Measurements from ENCODE around the gene KCNT1.

KCNT1 gene

GRCh38 chr9:135757356-135757755 lies 55.4 kb downstream of the KCNT1 start:
- H3K4me3 ChIP-seq (ENCODE audit: low read depth, low read length): no peak overlapping the region
- H3K36me3 ChIP-seq (ENCODE audit: control insufficient read depth, insufficient read depth, low read length): no peaks in the 10 kb centered on the region
- H3K9ac ChIP-seq (ENCODE audit: low read depth, low read length): no peak overlapping the region
- H3K4me1 ChIP-seq (ENCODE audit: control insufficient read depth, insufficient read depth, low read length): no peaks in the 10 kb centered on the region
- no peaks in the 10 kb centered on the region for H3K27me3 ChIP-seq (ENCODE audit: control insufficient read depth, insufficient read depth, low read length)
- no peaks in the 10 kb centered on the region for H3K9me3 ChIP-seq (ENCODE audit: control insufficient read depth, insufficient read depth, low read length)

- H3K4me1 ChIP-seq (ENCODE audit: control insufficient read depth, insufficient read depth, low read length): no peaks in the 10 kb centered on the region
- H3K9ac ChIP-seq (ENCODE audit: low read depth, low read length): no peak overlapping the region
- H3K27me3 ChIP-seq (ENCODE audit: control insufficient read depth, insufficient read depth, low read length): no peaks in the 10 kb centered on the region
- H3K36me3 ChIP-seq (ENCODE audit: control insufficient read depth, insufficient read depth, low read length): no peaks in the 10 kb centered on the region
- no peaks in the 10 kb centered on the region for H3K9me3 ChIP-seq (ENCODE audit: control insufficient read depth, insufficient read depth, low read length)
- no peak overlapping the region for H3K4me3 ChIP-seq (ENCODE audit: low read depth, low read length)
These were observed 56.1 kb downstream of the KCNT1 start for GRCh38 chr9:135758056-135758455.

GRCh38 chr9:135758870-135759269 lies 56.9 kb downstream of the KCNT1 start:
- Histone ChIP-seq H3K4me3 (ENCODE audit: low read depth, low read length) (no peak overlapping the region), H3K36me3 (ENCODE audit: control insufficient read depth, insufficient read depth, low read length) (no peaks in the 10 kb centered on the region), H3K9me3 (ENCODE audit: control insufficient read depth, insufficient read depth, low read length) (no peaks in the 10 kb centered on the region), H3K27me3 (ENCODE audit: control insufficient read depth, insufficient read depth, low read length) (no peaks in the 10 kb centered on the region), H3K4me1 (ENCODE audit: control insufficient read depth, insufficient read depth, low read length) (no peaks in the 10 kb centered on the region), H3K9ac (ENCODE audit: low read depth, low read length) (no peak overlapping the region)

GRCh38 chr9:135759676-135760300 lies 57.8 kb downstream of the KCNT1 start:
- Histone ChIP-seq H3K4me3 (ENCODE audit: low read depth, low read length) (no peak overlapping the region), H3K9ac (ENCODE audit: low read depth, low read length) (no peak overlapping the region), H3K27me3 (ENCODE audit: control insufficient read depth, insufficient read depth, low read length) (no peaks in the 10 kb centered on the region), H3K9me3 (ENCODE audit: control insufficient read depth, insufficient read depth, low read length) (no peaks in the 10 kb centered on the region), H3K4me1 (ENCODE audit: control insufficient read depth, insufficient read depth, low read length) (no peaks in the 10 kb centered on the region), H3K36me3 (ENCODE audit: control insufficient read depth, insufficient read depth, low read length) (no peaks in the 10 kb centered on the region)

- no peak overlapping the region for H3K4me3 ChIP-seq (ENCODE audit: low read depth, low read length)
- H3K36me3 ChIP-seq (ENCODE audit: control insufficient read depth, insufficient read depth, low read length): no peaks in the 10 kb centered on the region
- H3K4me1 ChIP-seq (ENCODE audit: control insufficient read depth, insufficient read depth, low read length): no peaks in the 10 kb centered on the region
- no peak overlapping the region for H3K9ac ChIP-seq (ENCODE audit: low read depth, low read length)
- H3K27me3 ChIP-seq (ENCODE audit: control insufficient read depth, insufficient read depth, low read length): no peaks in the 10 kb centered on the region
- H3K9me3 ChIP-seq (ENCODE audit: control insufficient read depth, insufficient read depth, low read length): no peaks in the 10 kb centered on the region
These were observed 58.5 kb downstream of the KCNT1 start for GRCh38 chr9:135760465-135760864.

- Histone ChIP-seq H3K27me3 (ENCODE audit: control insufficient read depth, insufficient read depth, low read length) (no peaks in the 10 kb centered on the region), H3K36me3 (ENCODE audit: control insufficient read depth, insufficient read depth, low read length) (no peaks in the 10 kb centered on the region), H3K9me3 (ENCODE audit: control insufficient read depth, insufficient read depth, low read length) (no peaks in the 10 kb centered on the region)
These were observed 59.3 kb downstream of the KCNT1 start for GRCh38 chr9:135761150-135761844.

GRCh38 chr9:135761845-135762168 lies 59.8 kb downstream of the KCNT1 start:
- no peaks in the 10 kb centered on the region for H3K36me3 ChIP-seq (ENCODE audit: control insufficient read depth, insufficient read depth, low read length)
- H3K4me1 ChIP-seq (ENCODE audit: control insufficient read depth, insufficient read depth, low read length): no peaks in the 10 kb centered on the region
- no peaks in the 10 kb centered on the region for H3K27me3 ChIP-seq (ENCODE audit: control insufficient read depth, insufficient read depth, low read length)
- H3K9ac ChIP-seq (ENCODE audit: low read depth, low read length): no peak overlapping the region
- no peaks in the 10 kb centered on the region for H3K9me3 ChIP-seq (ENCODE audit: control insufficient read depth, insufficient read depth, low read length)
- H3K4me3 ChIP-seq (ENCODE audit: low read depth, low read length): no peak overlapping the region

More at GRCh38 chr9:135761150-135761844, 59.3 kb downstream of the KCNT1 start:
- Histone ChIP-seq H3K4me3 (ENCODE audit: low read depth, low read length) (no peak overlapping the region), H3K9ac (ENCODE audit: low read depth, low read length) (no peak overlapping the region), H3K4me1 (ENCODE audit: control insufficient read depth, insufficient read depth, low read length) (no peaks in the 10 kb centered on the region)

- Histone ChIP-seq H3K36me3 (ENCODE audit: control insufficient read depth, insufficient read depth, low read length) (no peaks in the 10 kb centered on the region), H3K4me3 (ENCODE audit: low read depth, low read length) (no peak overlapping the region), H3K9me3 (ENCODE audit: control insufficient read depth, insufficient read depth, low read length) (no peaks in the 10 kb centered on the region), H3K27me3 (ENCODE audit: control insufficient read depth, insufficient read depth, low read length) (no peaks in the 10 kb centered on the region), H3K4me1 (ENCODE audit: control insufficient read depth, insufficient read depth, low read length) (no peaks in the 10 kb centered on the region), H3K9ac (ENCODE audit: low read depth, low read length) (no peak overlapping the region)
These were observed 60.9 kb downstream of the KCNT1 start for GRCh38 chr9:135762921-135763320.

GRCh38 chr9:135763716-135764446 lies 61.9 kb downstream of the KCNT1 start:
- Histone ChIP-seq H3K4me1 (ENCODE audit: control insufficient read depth, insufficient read depth, low read length) (no peaks in the 10 kb centered on the region), H3K27me3 (ENCODE audit: control insufficient read depth, insufficient read depth, low read length) (no peaks in the 10 kb centered on the region), H3K9me3 (ENCODE audit: control insufficient read depth, insufficient read depth, low read length) (no peaks in the 10 kb centered on the region), H3K36me3 (ENCODE audit: control insufficient read depth, insufficient read depth, low read length) (no peaks in the 10 kb centered on the region), H3K4me3 (ENCODE audit: low read depth, low read length) (no peak overlapping the region), H3K9ac (ENCODE audit: low read depth, low read length) (no peak overlapping the region)

- Histone ChIP-seq H3K27me3 (ENCODE audit: control insufficient read depth, insufficient read depth, low read length) (no peaks in the 10 kb centered on the region), H3K9ac (ENCODE audit: low read depth, low read length) (no peak overlapping the region), H3K36me3 (ENCODE audit: control insufficient read depth, insufficient read depth, low read length) (no peaks in the 10 kb centered on the region)
These were observed 62.7 kb downstream of the KCNT1 start for GRCh38 chr9:135764731-135765130.

GRCh38 chr9:135765416-135765815 lies 63.4 kb downstream of the KCNT1 start:
- H3K9me3 ChIP-seq (ENCODE audit: control insufficient read depth, insufficient read depth, low read length): no peaks in the 10 kb centered on the region
- no peak overlapping the region for H3K4me3 ChIP-seq (ENCODE audit: low read depth, low read length)
- no peaks in the 10 kb centered on the region for H3K36me3 ChIP-seq (ENCODE audit: control insufficient read depth, insufficient read depth, low read length)
- H3K27me3 ChIP-seq (ENCODE audit: control insufficient read depth, insufficient read depth, low read length): no peaks in the 10 kb centered on the region
- H3K9ac ChIP-seq (ENCODE audit: low read depth, low read length): no peak overlapping the region
- H3K4me1 ChIP-seq (ENCODE audit: control insufficient read depth, insufficient read depth, low read length): no peaks in the 10 kb centered on the region

More at GRCh38 chr9:135764731-135765130, 62.7 kb downstream of the KCNT1 start:
- H3K9me3 ChIP-seq (ENCODE audit: control insufficient read depth, insufficient read depth, low read length): no peaks in the 10 kb centered on the region
- no peaks in the 10 kb centered on the region for H3K4me1 ChIP-seq (ENCODE audit: control insufficient read depth, insufficient read depth, low read length)
- no peak overlapping the region for H3K4me3 ChIP-seq (ENCODE audit: low read depth, low read length)

GRCh38 chr9:135766251-135766650 lies 64.3 kb downstream of the KCNT1 start:
- no peak overlapping the region for H3K9ac ChIP-seq (ENCODE audit: low read depth, low read length)
- no peaks in the 10 kb centered on the region for H3K9me3 ChIP-seq (ENCODE audit: control insufficient read depth, insufficient read depth, low read length)
- no peaks in the 10 kb centered on the region for H3K4me1 ChIP-seq (ENCODE audit: control insufficient read depth, insufficient read depth, low read length)
- no peaks in the 10 kb centered on the region for H3K27me3 ChIP-seq (ENCODE audit: control insufficient read depth, insufficient read depth, low read length)
- no peak overlapping the region for H3K4me3 ChIP-seq (ENCODE audit: low read depth, low read length)
- H3K36me3 ChIP-seq (ENCODE audit: control insufficient read depth, insufficient read depth, low read length): no peaks in the 10 kb centered on the region
